GM18526 (cell line): ENCODE data around the gene DTNBP1.

Source experiments
- POLR2A ChIP-seq: IDR thresholded peaks from 3 replicates; pipeline ENCODE4 v1.6.1; 2011; ENCODE audit not compliant: insufficient read length; ENCODE audit errors: extremely low read depth

Gene DTNBP1

DNA sequence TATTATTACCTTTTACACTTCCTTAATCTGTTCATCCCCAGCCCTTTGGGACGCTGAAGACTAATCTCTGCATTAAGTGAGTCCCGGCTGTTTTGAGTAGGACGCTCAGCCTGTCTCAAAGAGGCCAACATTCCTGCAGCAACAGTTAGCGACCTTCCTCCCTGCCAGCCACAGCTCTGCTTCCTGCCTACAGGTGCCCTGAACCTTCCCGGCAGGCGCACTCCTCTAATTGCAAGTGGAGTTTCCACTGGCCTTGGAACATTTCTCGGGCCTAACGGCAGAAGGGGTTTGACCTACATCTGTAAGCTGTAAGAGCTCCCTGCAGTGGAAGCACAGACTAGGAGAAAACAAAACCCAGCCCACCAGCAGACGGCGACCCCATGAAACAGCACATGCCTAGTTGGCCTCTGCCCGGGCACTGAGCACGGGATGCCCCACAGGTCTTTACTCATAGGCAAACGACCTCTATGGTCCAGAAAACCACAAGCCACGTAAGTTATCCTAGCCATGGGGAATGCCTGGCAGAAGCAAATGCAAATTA is 137.9 kb downstream of the DTNBP1 start:
- no peak for TF ChIP-seq POLR2A

DNA sequence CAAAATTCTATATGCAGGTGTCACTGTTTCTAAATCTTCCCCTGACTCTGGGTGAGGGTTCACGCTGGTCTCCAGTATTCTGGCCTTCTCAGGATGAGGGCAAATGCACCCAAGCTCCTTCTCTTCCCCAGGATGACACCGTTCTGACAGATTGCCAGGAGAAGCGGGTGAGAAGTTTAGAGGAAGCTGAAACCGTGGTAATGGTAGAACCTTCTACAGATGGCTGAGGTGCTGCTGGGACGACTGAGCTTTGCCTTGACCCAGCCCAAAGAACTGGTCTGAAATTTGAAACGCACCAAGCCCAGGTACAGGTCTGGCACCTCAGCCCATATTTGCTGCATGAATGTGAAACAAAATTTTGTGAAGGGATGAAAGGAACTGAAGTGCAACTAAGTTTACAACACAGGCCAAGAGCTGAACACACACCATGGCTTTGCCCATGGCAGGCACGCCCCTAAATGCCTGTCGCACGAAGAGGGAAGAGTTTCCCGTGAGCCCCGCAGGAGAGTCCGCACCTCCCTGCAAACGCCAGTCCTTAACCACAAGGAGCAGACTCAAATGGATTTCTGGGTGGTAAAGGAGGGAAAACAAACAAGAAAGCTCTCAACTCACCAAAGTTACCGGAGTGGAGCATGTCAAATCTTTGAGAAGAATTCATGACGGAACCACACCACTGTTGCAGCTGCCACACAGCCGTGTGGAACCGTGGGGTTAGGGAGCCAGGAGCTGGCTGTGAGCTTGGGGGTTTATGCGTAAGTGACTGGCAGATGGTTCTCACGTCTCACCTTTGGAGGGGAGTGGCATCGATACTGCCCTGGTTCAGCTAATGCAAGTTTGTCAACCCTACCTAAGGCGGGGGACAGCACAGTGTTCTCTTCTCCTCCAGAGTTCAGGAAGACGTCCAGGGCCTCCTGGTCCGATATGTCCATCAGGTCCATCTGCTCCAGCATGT is 138.9 kb downstream of the DTNBP1 start:
- no peak for TF ChIP-seq POLR2A

DNA sequence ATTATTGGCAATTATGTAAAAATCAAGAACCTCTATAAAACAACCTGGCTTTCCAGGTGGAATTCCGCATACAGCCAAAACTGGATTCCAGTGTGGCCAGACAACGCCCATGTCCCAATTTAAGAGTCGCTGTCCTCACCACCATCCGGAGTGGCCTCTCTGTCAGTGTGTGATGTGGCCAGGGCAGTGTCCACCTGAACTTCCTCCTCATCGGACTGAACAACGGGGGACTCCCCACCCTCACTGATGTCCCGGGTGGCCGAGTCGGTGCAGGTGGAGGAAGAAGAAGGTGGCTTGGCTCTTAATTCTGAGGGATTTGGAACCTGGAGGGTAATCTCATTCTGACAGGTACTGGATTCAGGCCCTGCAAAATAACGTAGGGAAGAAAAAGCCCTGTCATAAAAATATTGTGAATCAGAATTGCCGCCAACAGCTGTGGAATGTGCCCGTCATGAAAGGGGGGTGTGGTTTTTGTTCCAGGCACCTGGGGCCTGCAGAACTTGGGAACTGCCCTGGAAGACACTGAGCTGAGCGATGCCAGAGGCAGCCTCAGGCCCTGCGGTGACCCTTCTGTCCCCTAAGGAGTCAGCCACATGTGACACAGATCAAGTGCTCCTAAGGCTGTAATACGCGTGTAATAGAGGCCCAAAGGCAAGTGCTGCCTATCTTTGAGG is 139.8 kb downstream of the DTNBP1 start:
- TF ChIP-seq POLR2A, result no peak

GRCh38 chr6:15522427-15522826 is 140.4 kb downstream of the DTNBP1 start:
- TF ChIP-seq POLR2A, result no peak

DNA sequence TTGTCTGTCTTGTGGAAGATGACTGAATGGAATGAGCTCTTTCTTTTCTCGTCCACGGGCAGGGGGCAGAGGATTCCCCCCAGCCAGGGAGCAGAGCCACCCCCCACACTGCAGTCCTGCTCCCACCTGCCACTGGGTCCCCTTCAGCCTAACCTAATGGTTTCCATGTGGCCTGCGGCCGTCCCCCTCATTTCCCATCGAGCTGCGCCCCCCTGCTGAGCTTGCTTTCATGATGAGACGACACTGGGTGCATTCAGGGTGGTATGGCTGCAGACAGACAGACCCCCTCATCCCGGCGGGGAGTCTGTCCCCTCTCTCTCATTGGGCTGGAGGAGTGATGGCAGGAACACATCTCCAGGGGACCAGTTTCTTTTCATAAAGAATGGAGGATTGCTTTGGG is 140.8 kb downstream of the DTNBP1 start:
- TF ChIP-seq POLR2A, result no peak

GRCh38 chr6:15521582-15521981 is 141.2 kb downstream of the DTNBP1 start:
- TF ChIP-seq POLR2A, result no peak

DNA sequence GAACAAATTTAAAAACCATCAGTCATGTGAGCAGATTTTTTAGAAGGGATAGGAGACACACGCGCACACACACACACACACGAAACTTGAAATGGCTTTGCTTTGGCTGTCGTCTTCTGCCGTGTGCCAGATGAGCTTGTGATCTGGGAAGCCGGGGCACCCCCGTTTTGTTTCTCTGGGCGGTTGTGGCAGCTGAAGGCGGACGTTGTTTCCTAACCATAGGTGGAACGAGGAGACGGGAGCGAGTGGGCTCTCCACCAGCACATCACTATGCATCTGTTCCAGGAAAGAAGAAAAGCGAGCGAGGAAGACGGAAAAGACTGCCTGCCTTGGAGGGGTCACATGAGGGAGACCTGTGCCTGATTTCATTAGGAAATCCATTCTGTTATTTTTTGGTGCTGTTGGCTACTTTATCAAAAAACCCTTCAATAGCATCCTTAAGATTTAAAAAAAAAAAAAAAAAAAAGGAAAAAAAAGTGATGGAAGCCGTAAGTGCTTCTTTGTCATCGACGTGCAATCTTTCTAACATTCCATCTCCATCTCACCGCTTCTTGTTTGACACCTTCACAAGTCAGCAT is 142.1 kb downstream of the DTNBP1 start:
- TF ChIP-seq POLR2A, result no peak

DNA sequence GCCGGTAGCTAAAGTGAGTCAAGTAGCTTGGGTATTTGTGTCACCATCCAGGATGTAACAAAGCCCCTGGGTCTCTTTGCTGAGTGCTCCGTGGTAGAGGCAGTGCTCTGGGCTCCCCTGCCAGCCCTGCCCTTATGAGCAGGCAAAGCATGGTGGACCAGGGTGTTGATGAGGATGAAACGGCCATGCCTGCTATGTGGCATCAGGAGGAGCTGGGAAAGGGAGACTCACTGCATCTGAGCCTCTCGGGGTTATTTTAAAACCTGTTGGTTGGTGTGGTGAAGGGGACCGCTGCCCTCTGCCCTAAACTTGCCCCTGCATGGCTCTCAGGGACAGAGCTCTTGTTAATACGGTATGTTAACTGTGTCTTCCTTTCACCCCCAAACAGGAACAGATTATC is 143.1 kb downstream of the DTNBP1 start:
- TF ChIP-seq POLR2A, result no peak

- no peak for TF ChIP-seq POLR2A
Measured at GRCh38 chr6:15518878-15519277, 143.9 kb downstream of the DTNBP1 start.

DNA sequence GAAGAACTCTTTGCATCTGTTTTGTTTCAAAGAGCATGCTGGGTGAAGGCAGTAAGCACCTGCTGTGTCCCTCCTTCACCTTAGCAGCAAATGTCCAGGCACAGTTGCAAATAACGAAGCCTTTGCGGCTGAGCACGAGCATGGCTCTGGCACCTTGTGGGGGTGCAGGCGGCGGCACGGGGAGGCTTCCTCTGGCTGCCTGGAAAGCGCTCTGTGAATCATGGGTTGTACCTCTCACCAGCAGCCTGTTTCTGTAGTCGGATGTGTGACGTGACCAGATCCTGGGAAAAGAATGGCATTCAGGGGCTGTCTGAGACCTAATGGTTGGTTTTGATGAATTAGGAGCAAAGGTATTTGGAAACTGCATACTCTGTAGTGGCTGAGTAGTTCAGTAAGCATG is 144.8 kb downstream of the DTNBP1 start:
- TF ChIP-seq POLR2A, result no peak

DNA sequence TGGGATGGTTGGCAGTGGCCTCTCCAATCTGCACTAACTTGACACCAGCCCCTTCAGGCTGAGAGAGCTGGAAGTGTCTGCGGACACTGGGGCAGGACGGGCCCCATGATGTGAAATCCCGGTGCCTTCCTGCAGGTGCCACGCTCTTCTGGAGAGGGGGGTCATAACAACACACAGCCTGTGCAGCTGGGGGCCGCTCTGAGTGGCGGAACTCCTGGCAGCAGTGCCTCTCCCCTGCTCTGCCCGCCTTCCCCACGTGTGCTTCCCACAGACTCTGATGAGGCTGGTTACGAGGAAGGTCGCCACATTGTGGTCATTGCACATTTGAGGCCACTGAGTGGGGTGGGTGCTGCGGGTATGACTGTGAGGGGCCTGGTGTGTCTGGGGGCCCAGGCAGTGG is 145.2 kb downstream of the DTNBP1 start:
- no peak for TF ChIP-seq POLR2A

DNA sequence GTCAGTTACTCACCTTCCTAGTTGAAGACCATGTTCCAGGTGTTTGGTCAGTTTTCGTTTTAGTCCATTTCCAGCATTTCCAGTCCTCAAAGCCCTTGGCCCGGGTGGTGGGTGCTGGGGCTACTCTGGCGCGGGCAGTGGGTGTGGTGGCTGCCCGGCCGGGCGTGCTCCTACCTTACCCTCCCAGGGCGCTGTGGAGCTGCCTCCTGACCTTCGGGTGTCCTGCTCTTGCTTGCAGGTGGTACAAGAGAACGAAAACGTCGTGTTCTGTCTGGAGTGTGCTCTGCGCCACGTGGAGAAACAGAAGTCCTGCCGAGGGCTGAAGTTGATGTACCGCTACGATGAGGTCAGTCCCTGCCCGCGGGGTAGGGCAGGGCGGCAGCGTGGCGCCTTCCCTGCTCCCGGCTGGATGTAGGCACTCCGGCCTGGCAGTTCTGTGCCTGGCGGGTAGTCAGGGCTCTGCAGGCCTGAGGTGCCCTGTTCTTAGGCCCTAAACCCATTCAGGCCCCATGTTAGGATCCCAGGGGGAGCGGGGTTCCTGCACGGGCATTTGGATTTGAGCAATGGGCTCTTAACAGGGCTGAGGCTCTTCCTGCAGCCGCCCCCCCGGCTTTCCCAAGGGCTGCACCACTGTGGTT is 145.8 kb downstream of the DTNBP1 start:
- no peak for TF ChIP-seq POLR2A

DNA sequence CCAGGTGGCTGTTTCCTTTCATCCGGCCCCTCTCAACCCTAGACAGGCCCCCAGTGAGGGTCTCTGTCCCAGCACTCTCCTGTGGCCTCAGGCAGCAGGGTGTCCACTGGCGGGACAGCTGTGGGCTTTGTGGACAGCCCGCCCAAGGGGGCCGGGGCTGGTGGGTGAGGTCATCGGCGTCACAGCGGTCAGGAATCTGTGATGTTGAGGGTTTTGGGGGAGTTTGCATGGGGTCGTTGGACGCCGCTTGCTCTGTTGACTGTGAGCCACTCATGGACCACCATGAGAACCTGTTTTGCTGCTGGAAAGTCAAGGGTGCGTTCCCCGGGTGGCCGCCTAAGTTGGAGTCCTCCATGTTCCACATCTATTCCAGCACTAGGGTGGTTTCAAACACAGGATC is 146.4 kb downstream of the DTNBP1 start:
- no peak for TF ChIP-seq POLR2A

DNA sequence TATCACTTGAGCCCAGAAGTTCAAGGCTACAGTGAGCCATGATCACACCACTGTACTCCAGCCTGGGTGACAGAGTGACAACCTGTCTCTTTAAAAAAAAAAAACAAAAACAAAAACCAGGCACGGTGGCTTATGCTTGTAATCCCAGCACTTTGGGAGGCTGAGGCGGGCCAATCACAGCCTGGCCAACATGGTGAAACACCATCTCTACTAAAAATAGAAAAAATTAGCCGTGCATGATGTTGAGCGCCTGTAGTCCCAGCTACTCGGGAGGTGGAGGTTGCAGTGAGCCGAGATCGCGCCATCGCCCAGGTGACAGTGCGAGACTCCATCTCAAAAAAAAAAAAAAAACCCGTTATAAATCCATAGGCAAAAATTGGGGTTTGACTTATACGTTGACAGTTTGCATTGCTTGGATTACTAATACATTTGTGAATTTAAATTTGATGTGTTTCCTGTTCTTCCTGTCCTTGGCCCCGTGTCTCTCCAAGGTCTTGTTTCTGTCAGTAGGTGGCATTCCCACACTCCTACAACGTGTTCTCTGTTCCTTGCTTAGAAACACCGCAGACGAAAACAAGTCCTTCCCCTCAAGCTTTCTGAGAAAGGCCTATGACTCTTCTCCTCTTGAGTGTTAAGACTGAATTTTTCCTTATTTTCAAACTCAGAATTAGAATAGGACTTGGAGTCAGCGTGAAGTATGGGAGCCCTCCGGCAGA is 147.0 kb downstream of the DTNBP1 start:
- TF ChIP-seq POLR2A, result no peak

DNA sequence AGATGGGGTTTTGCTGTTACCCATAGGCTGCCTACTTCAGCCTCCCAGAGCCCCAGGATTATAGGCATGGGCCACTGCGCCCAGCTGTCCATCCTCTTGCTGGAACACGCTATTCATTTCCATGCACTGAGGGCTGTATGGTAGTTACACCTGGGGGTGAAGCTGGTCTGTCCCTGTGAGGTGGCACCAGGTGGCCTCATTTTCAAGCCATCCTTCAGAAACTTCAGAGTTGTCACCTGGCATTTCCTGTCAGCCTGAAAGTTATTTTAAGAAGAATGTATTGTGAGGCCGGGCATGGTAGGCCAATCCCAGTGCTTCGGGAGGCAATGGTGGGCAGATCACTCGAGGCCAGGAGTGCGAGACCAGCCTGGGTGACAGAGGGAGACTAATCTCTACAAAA is 147.6 kb downstream of the DTNBP1 start:
- no peak for TF ChIP-seq POLR2A
